Measurements from ENCODE around the gene ABCA13. TPM values are rescaled to one million over a fixed set of nuclear protein-coding genes. Genes with fewer than 3 reads are reported as not detected.

Gene ABCA13
- total RNA-seq, 1 experiment from 2014 or later: not detected

GRCh38 chr7:48390388-48391327, 219.4 kb downstream of the ABCA13 start:
- H3K27ac ChIP-seq (ENCODE audit: low read depth, low read length): no peak overlapping the region
- POLR2A ChIA-PET: no interaction called here
- H3K4me1 ChIP-seq (ENCODE audit: control insufficient read depth in 1 of 2, insufficient read depth in 2 of 2, low read length in 2 of 2): no peaks in the 10 kb centered on the region
- no peaks in the 10 kb centered on the region for H3K36me3 ChIP-seq (ENCODE audit: control insufficient read depth in 1 of 2, insufficient read depth in 2 of 2, low read length in 2 of 2)
- BruUV-seq (replicated peaks): no TSS peak
- no peak overlapping the region for H3K4me2 ChIP-seq (ENCODE audit: low read length)
- TF ChIP-seq TCF7L2 (IDR thresholded peaks at IDR 0.05; ENCODE audit: borderline replicate concordance, extremely low read depth, insufficient read depth, insufficient read length): no peak
- no peak for TF ChIP-seq FOSL1 (IDR thresholded peaks at IDR 0.05; ENCODE audit: low read depth)
- no peak for TF ChIP-seq POLR2A (IDR thresholded peaks at IDR 0.05; ENCODE audit: borderline replicate concordance, extremely low read depth, insufficient read depth, insufficient read length)
- no peak for TF ChIP-seq POLR2AphosphoS5 (IDR thresholded peaks at IDR 0.05; ENCODE audit: low read depth, low read length)
- no peak for TF ChIP-seq ELF1 (IDR thresholded peaks at IDR 0.05; ENCODE audit: borderline replicate concordance, low read depth)
- TF ChIP-seq JUND (IDR thresholded peaks at IDR 0.05): no peak
- TF ChIP-seq, protein P1, sequence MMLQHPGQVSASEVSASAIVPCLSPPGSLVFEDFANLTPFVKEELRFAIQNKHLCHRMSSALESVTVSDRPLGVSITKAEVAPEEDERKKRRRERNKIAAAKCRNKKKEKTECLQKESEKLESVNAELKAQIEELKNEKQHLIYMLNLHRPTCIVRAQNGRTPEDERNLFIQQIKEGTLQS (IDR thresholded peaks at IDR 0.05): no peak
- TF ChIP-seq ZNF274 (IDR thresholded peaks at IDR 0.05; ENCODE audit: low read depth, low read length): no peak
- no peak for TF ChIP-seq ZFX (IDR thresholded peaks at IDR 0.05)
- H3K79me2 ChIP-seq (ENCODE audit: insufficient read depth, low read length): no peaks in the 10 kb centered on the region
- H3K4me3 ChIP-seq (replicated peaks in 1 of 2; ENCODE audit: low read depth in 1 of 2, low read length in 2 of 2): no peak overlapping the region
- no peaks in the 10 kb centered on the region for H4K20me1 ChIP-seq (ENCODE audit: insufficient read depth)
- no peak overlapping the region for H2AFZ ChIP-seq (ENCODE audit: low read depth, low read length, poor library complexity, severe bottlenecking)
- H3K9me2 ChIP-seq (ENCODE audit: insufficient read depth): no peaks in the 10 kb centered on the region
- CTCF ChIA-PET: no interaction called here
- H3K27me3 ChIP-seq (ENCODE audit: insufficient read depth, low read length): no peaks in the 10 kb centered on the region
- no peak overlapping the region for H3K9ac ChIP-seq (ENCODE audit: low read length)
- no peaks in the 10 kb centered on the region; a peak in 1 of 4 replicates for H3K9me3 ChIP-seq (ENCODE audit: control insufficient read depth in 1 of 2, insufficient read depth in 1 of 2, low read depth in 1 of 2, low read length in 2 of 2)
- DNase-seq (ENCODE audit: low read depth, low spot score) (no peak), ATAC-seq (no peak)
- RAD21 ChIA-PET (ENCODE audit: low non-redundant PET in 1 of 2, low total read pairs in 2 of 2, uncharacterized antibody in 2 of 2, unreplicated experiment in 2 of 2): no interaction called here
- intact Hi-C loops (cut with micrococcal nuclease): no loop called here

DNA sequence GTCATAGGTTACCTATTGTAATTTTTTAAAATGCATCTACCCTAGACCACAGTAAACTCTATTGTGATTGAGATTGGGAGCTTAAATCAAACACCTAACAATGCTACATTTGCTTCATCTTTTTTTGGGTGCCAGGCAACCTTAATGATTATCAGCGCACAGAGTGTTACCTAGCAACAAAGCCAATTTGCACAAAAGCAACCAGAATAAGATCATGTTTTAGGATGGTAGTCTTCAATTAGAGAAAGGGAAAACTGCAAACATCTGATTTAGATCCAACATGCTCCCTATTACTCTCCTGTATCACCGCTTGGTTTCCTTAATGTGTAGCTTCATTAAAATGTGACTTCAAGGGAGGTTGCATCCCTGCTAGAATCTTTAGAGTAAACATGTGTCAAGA, 226.9 kb downstream of the ABCA13 start:
- Histone ChIP-seq H3K79me2 (ENCODE audit: insufficient read depth, low read length) (no peaks in the 10 kb centered on the region), H3K27me3 (ENCODE audit: insufficient read depth, low read length) (no peaks in the 10 kb centered on the region), H3K9ac (ENCODE audit: low read length) (no peak overlapping the region), H3K36me3 (ENCODE audit: control insufficient read depth in 1 of 2, insufficient read depth in 2 of 2, low read length in 2 of 2) (no peaks in the 10 kb centered on the region), H2AFZ (ENCODE audit: low read depth, low read length, poor library complexity, severe bottlenecking) (no peak overlapping the region), H4K20me1 (ENCODE audit: insufficient read depth) (no peaks in the 10 kb centered on the region), H3K4me1 (ENCODE audit: control insufficient read depth in 1 of 2, insufficient read depth in 2 of 2, low read length in 2 of 2) (no peaks in the 10 kb centered on the region), H3K27ac (ENCODE audit: low read depth, low read length) (no peak overlapping the region), H3K4me2 (ENCODE audit: low read length) (no peak overlapping the region), H3K9me2 (ENCODE audit: insufficient read depth) (no peaks in the 10 kb centered on the region), H3K4me3 (replicated peaks in 1 of 2; ENCODE audit: low read depth in 1 of 2, low read length in 2 of 2) (no peak overlapping the region), H3K9me3 (ENCODE audit: control insufficient read depth in 1 of 2, insufficient read depth in 1 of 2, low read depth in 1 of 2, low read length in 2 of 2) (no peaks in the 10 kb centered on the region; a peak in 1 of 4 replicates)
- DNase-seq (ENCODE audit: low read depth, low spot score) (no peak), ATAC-seq (no peak)
- BruUV-seq (replicated peaks): no TSS peak
- CTCF ChIA-PET: no interaction called here
- RAD21 ChIA-PET (ENCODE audit: low non-redundant PET in 1 of 2, low total read pairs in 2 of 2, uncharacterized antibody in 2 of 2, unreplicated experiment in 2 of 2): no interaction called here
- POLR2A ChIA-PET: no interaction called here
- intact Hi-C loops (cut with micrococcal nuclease): no loop called here
- TF ChIP-seq EZH2 (IDR thresholded peaks at IDR 0.05): no peak
- no peak for TF ChIP-seq JUND (IDR thresholded peaks at IDR 0.05)
- TF ChIP-seq CEBPB (IDR thresholded peaks at IDR 0.05; ENCODE audit: low read depth): no peak
- no peak for TF ChIP-seq YY1 (IDR thresholded peaks at IDR 0.05; ENCODE audit: extremely low read depth, insufficient replicate concordance, low read depth, low read length)
- no peak for TF ChIP-seq FOSL1 (IDR thresholded peaks at IDR 0.05; ENCODE audit: low read depth)
- no peak for TF ChIP-seq EGR1 (IDR thresholded peaks at IDR 0.05; ENCODE audit: low read depth)
- no peak for TF ChIP-seq ELF1 (IDR thresholded peaks at IDR 0.05; ENCODE audit: borderline replicate concordance, low read depth)
- TF ChIP-seq REST (IDR thresholded peaks at IDR 0.05; ENCODE audit: low read depth): no peak
- TF ChIP-seq EZH2phosphoT487 (IDR thresholded peaks at IDR 0.05; ENCODE audit: borderline replicate concordance): no peak
- no peak for TF ChIP-seq CBX3 (IDR thresholded peaks at IDR 0.05; ENCODE audit: low read depth)
- TF ChIP-seq ZNF274 (IDR thresholded peaks at IDR 0.05; ENCODE audit: low read depth, low read length): no peak
- TF ChIP-seq, protein P1 (IDR thresholded peaks at IDR 0.05): no peak
- TF ChIP-seq RAD21 (IDR thresholded peaks at IDR 0.05; ENCODE audit: low read depth): no peak
- TF ChIP-seq ZFX (IDR thresholded peaks at IDR 0.05): no peak
